SK-N-SH treated with all-trans-retinoic acid at 6 μM for 48 hours (cell line): ENCODE data around the gene ERG.

ENCODE experiments used
- ATAC-seq: fragments of 200-7000 bp; cut with Tn5 transposase; 3 replicates; pipeline ENCODE4 v1.9.1; 2020; ENCODE audit warnings: mild to moderate bottlenecking, moderate library complexity
- ARNTL ChIP-seq: fragments of 450-650 bp; formaldehyde crosslinking; IDR thresholded peaks from 2 replicates; pipeline ENCODE4 v1.5.0; 2020; ENCODE audit warnings: low read depth, mild to moderate bottlenecking, moderate library complexity, borderline replicate concordance
- BACH2 ChIP-seq: fragments of 250-450 bp; sonication (Bioruptor Pico); IDR thresholded peaks from 2 replicates; pipeline ENCODE4 v1.9.0; 2021; ENCODE audit warnings: mild to moderate bottlenecking, borderline replicate concordance
- CSDC2 ChIP-seq: fragments of 250-450 bp; sonication (Bioruptor Pico); IDR thresholded peaks from 2 replicates; pipeline ENCODE4 v1.5.0; 2020; ENCODE audit warnings: mild to moderate bottlenecking, moderate library complexity
- ESRRG ChIP-seq: fragments of 250-450 bp; sonication (Bioruptor Pico); IDR thresholded peaks from 2 replicates; pipeline ENCODE4 v1.6.1; 2021; ENCODE audit warnings: mild to moderate bottlenecking
- GLIS3 ChIP-seq: fragments of 250-450 bp; sonication (Bioruptor Pico); IDR thresholded peaks from 2 replicates; pipeline ENCODE4 v1.5.0; 2020; ENCODE audit warnings: mild to moderate bottlenecking, moderate library complexity
- ISL1 ChIP-seq: fragments of 250-450 bp; sonication (Bioruptor Pico); IDR thresholded peaks from 2 replicates; pipeline ENCODE4 v2.1.2; 2022; ENCODE audit warnings: mild to moderate bottlenecking, moderate library complexity
- OSR1 ChIP-seq: fragments of 250-450 bp; sonication (Bioruptor Pico); IDR thresholded peaks from 2 replicates; pipeline ENCODE4 v1.8.0; 2022; ENCODE audit warnings: moderate library complexity, mild to moderate bottlenecking, inconsistent platforms
- PATZ1 ChIP-seq: fragments of 250-450 bp; sonication (Bioruptor Pico); IDR thresholded peaks from 2 replicates; pipeline ENCODE4 v1.8.0; 2020; ENCODE audit warnings: mild to moderate bottlenecking, moderate library complexity, borderline replicate concordance
- PPARA ChIP-seq: fragments of 250-450 bp; sonication (Bioruptor Pico); IDR thresholded peaks from 2 replicates; pipeline ENCODE4 v1.5.0; 2020; ENCODE audit warnings: mild to moderate bottlenecking, borderline replicate concordance
- TOX ChIP-seq: fragments of 250-450 bp; sonication (Bioruptor Pico); IDR thresholded peaks from 2 replicates; pipeline ENCODE4 v1.8.0; 2021; ENCODE audit warnings: mild to moderate bottlenecking, moderate library complexity, borderline replicate concordance
- ZC3H10 ChIP-seq: fragments of 250-450 bp; sonication (Bioruptor Pico); IDR thresholded peaks from 2 replicates; pipeline ENCODE4 v1.5.1; 2021; ENCODE audit warnings: mild to moderate bottlenecking, moderate library complexity
- ZFP3 ChIP-seq: fragments of 250-450 bp; sonication (Bioruptor Pico); IDR thresholded peaks from 2 replicates; pipeline ENCODE4 v1.5.0; 2020; ENCODE audit warnings: mild to moderate bottlenecking, moderate library complexity
- ZNF8 ChIP-seq: fragments of 450-650 bp; formaldehyde crosslinking; IDR thresholded peaks from 2 replicates; pipeline ENCODE4 v1.5.0; 2020; ENCODE audit warnings: mild to moderate bottlenecking, moderate library complexity
- TF ChIP-seq, protein P1 (sequence below): fragments of 250-450 bp; sonication (Bioruptor Pico); IDR thresholded peaks from 2 replicates; pipeline ENCODE4 v1.8.0; 2021; ENCODE audit warnings: low read depth, mild to moderate bottlenecking, moderate library complexity, borderline replicate concordance
- TF ChIP-seq, protein P2 (sequence below): fragments of 250-450 bp; sonication (Bioruptor Pico); IDR thresholded peaks from 2 replicates; pipeline ENCODE4 v1.5.1; 2020; ENCODE audit warnings: low read depth, mild to moderate bottlenecking, moderate library complexity
- TF ChIP-seq, protein P3 (sequence below): fragments of 250-450 bp; sonication (Bioruptor Pico); IDR thresholded peaks from 2 replicates; pipeline ENCODE4 v1.5.0; 2020; ENCODE audit warnings: mild to moderate bottlenecking, moderate library complexity
- TF ChIP-seq, protein P4 (sequence below): fragments of 250-450 bp; sonication (Bioruptor Pico); IDR thresholded peaks from 2 replicates; pipeline ENCODE4 v1.5.1; 2021; ENCODE audit warnings: mild to moderate bottlenecking, moderate library complexity

ERG gene

GRCh38 chr21:38396325-38396724, 102.0 kb downstream of the ERG start:
- ATAC-seq = no peak
- TF ChIP-seq, protein P1, sequence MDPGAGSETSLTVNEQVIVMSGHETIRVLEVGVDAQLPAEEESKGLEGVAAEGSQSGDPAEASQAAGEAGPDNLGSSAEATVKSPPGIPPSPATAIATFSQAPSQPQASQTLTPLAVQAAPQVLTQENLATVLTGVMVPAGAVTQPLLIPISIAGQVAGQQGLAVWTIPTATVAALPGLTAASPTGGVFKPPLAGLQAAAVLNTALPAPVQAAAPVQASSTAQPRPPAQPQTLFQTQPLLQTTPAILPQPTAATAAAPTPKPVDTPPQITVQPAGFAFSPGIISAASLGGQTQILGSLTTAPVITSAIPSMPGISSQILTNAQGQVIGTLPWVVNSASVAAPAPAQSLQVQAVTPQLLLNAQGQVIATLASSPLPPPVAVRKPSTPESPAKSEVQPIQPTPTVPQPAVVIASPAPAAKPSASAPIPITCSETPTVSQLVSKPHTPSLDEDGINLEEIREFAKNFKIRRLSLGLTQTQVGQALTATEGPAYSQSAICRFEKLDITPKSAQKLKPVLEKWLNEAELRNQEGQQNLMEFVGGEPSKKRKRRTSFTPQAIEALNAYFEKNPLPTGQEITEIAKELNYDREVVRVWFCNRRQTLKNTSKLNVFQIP (CRISPR knock-in tag) = no peak
- TF ChIP-seq ESRRG (CRISPR knock-in tag) (no peak), BACH2 (CRISPR knock-in tag) (no peak), OSR1 (CRISPR knock-in tag) (no peak), GLIS3 (no peak)
- TF ChIP-seq, protein P2, sequence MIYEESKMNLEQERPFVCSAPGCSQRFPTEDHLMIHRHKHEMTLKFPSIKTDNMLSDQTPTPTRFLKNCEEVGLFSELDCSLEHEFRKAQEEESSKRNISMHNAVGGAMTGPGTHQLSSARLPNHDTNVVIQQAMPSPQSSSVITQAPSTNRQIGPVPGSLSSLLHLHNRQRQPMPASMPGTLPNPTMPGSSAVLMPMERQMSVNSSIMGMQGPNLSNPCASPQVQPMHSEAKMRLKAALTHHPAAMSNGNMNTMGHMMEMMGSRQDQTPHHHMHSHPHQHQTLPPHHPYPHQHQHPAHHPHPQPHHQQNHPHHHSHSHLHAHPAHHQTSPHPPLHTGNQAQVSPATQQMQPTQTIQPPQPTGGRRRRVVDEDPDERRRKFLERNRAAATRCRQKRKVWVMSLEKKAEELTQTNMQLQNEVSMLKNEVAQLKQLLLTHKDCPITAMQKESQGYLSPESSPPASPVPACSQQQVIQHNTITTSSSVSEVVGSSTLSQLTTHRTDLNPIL (CRISPR knock-in tag) = no peak

- no peak for ATAC-seq
- TF ChIP-seq, protein P2 (CRISPR knock-in tag) = no peak
- TF ChIP-seq TOX (CRISPR knock-in tag) = no peak
- no peak for TF ChIP-seq GLIS3
- no peak for TF ChIP-seq ARNTL (CRISPR knock-in tag)
- TF ChIP-seq ZC3H10 = no peak
Measured at GRCh38 chr21:38395581-38395980, 102.7 kb downstream of the ERG start.

- TF ChIP-seq ISL1 (CRISPR knock-in tag) (peak; percentile 84), GLIS3 (no peak; the same call in 1 of the 2 replicates), ESRRG (CRISPR knock-in tag) (no peak), CSDC2 (CRISPR knock-in tag) (no peak), TOX (CRISPR knock-in tag) (no peak), OSR1 (CRISPR knock-in tag) (no peak), ZFP3 (peak; percentile 33; the same call in 1 of the 2 replicates), ARNTL (CRISPR knock-in tag) (no peak), PATZ1 (CRISPR knock-in tag) (no peak), ZNF8 (CRISPR knock-in tag) (no peak), BACH2 (CRISPR knock-in tag) (no peak), PPARA (CRISPR knock-in tag) (no peak)
- TF ChIP-seq, protein P3, sequence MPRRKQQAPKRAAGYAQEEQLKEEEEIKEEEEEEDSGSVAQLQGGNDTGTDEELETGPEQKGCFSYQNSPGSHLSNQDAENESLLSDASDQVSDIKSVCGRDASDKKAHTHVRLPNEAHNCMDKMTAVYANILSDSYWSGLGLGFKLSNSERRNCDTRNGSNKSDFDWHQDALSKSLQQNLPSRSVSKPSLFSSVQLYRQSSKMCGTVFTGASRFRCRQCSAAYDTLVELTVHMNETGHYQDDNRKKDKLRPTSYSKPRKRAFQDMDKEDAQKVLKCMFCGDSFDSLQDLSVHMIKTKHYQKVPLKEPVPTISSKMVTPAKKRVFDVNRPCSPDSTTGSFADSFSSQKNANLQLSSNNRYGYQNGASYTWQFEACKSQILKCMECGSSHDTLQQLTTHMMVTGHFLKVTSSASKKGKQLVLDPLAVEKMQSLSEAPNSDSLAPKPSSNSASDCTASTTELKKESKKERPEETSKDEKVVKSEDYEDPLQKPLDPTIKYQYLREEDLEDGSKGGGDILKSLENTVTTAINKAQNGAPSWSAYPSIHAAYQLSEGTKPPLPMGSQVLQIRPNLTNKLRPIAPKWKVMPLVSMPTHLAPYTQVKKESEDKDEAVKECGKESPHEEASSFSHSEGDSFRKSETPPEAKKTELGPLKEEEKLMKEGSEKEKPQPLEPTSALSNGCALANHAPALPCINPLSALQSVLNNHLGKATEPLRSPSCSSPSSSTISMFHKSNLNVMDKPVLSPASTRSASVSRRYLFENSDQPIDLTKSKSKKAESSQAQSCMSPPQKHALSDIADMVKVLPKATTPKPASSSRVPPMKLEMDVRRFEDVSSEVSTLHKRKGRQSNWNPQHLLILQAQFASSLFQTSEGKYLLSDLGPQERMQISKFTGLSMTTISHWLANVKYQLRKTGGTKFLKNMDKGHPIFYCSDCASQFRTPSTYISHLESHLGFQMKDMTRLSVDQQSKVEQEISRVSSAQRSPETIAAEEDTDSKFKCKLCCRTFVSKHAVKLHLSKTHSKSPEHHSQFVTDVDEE (CRISPR knock-in tag) = no peak
- TF ChIP-seq, protein P1 (CRISPR knock-in tag) = no peak
- TF ChIP-seq, protein P4, sequence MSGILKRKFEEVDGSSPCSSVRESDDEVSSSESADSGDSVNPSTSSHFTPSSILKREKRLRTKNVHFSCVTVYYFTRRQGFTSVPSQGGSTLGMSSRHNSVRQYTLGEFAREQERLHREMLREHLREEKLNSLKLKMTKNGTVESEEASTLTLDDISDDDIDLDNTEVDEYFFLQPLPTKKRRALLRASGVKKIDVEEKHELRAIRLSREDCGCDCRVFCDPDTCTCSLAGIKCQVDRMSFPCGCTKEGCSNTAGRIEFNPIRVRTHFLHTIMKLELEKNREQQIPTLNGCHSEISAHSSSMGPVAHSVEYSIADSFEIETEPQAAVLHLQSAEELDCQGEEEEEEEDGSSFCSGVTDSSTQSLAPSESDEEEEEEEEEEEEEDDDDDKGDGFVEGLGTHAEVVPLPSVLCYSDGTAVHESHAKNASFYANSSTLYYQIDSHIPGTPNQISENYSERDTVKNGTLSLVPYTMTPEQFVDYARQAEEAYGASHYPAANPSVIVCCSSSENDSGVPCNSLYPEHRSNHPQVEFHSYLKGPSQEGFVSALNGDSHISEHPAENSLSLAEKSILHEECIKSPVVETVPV = no peak
- TF ChIP-seq, all 23 proteins: peak for 2
- peak; percentile 26; the same call in 1 of the 3 replicates for ATAC-seq
Measured at GRCh38 chr21:38392661-38393060, 105.6 kb downstream of the ERG start.
